Panc1 (cell line): ENCODE measurements around the gene PPDPF.

Experiments used
- CTCF ChIP-seq: fragments of 450-650 bp; IDR thresholded peaks from 2 replicates; pipeline ENCODE4 v1.5.1; 2017; ENCODE audit warnings: mild to moderate bottlenecking
- TCF7L2 ChIP-seq: IDR thresholded peaks from 2 replicates; pipeline ENCODE4 v1.6.1; 2011; ENCODE audit warnings: mild to moderate bottlenecking, low read depth, low read length, inconsistent platforms

DNA sequence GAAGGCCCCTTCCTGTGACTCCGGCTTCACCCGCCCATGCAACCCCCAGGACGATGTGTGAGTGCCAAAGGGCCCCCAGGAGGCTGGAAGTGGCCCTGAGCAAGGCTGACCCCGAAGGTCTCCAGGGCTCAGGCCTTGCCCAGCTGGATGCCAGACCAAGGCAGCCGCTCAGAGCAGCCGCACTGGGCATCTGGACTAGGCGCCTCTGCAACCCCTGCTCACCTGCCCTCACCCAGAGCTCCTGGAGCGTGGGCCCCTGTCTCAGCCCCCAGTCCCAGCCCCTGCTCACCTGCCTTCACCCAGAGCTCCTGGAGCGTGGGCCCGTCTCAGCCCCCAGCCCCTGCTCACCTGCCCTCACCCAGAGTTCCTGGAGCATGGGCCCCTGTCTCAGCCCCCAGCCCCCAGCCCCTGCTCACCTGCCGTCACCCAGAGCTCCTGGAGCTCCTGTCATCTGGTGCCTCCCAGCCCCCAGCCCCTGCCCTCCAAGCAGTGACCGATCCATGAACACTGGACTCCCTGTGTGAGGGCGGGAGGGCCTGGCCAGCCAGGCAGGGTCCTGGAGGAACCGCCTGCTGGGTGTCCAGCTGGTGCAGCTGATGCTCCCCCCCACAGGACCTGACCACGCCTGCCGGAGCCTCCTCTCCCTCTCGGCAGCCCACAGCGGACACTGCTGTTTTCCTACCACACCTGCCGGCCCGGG is 25.8 kb downstream of the PPDPF start:
- TF ChIP-seq TCF7L2 (no peak), CTCF (no peak)
